Stimulated activated CD8-positive, alpha-beta memory T cell treated with anti-CD3 and anti-CD28 coated beads, Interleukin-15, amount 100 ng/mL, for 24 hours (primary cell): ENCODE results near the gene TP53BP2.
"Not testable (repeated sequence)": the region's sequence is repeated elsewhere in the genome, so short reads cannot be mapped to it uniquely, and the experiment has no call there.

Experiments
- DNase-seq: peaks from one replicate; pipeline ENCODE4 v3.0.0-alpha.2; 2020; ENCODE audit warnings: low read depth

TP53BP2 gene

DNA sequence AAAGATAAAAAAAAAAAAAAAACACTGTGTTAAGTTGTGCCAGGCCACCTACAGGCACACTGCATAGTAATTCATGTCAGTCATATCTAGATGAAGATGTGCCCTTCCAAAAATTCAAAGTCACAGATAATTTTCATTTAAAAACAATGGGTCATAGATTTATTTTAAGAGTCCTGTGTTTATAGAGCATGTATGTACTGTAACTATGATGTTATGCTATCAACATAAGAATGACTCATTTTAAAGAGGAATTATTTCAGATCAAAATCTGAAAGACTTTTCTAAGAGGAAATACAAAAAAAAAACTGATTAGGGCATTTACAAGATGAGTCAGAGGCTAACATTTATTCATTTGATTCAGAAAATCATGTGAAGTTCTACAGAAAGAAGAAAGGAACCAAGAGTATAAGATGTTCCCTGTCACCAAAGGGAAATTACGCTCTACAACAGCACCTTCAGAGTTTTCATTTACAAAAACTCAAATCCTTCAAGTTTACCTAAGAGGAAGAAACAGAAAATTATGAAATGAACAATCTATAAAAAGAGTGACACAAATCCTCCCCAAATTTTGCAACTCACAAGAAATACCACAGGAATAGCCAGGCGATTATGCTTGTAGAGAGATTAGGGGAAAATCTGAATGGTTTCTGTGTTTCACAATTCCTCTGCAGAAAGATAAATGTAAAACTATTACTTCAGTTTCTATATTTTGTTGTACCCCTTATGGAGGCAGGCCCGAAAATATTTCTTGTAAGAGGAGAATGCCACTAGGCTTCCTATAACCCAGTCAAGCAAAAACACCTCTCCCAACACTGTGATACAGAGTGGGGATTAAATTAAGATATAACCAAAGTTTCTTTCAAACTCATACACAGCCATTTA, 13.8 kb downstream of the TP53BP2 start:
- no peak for DNase-seq

DNA sequence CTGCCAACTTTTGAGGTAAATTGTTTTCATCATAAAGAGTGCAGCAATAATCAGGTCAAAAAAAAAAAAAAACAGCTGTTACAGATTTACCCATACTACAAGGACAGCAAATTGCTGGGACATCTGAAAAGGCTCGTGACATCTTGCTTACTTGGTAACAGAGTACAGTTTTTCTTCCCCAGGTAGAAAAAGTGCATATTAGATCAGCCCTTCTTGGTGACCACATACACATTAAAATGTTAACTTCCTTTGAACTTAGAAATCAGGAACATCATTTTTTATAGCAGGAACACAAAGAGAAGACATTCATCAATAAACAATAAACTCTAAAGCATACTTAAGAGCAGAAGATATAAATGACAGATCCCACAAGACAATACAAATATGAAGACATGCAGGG, 16.1 kb downstream of the TP53BP2 start:
- no peak for DNase-seq

DNA sequence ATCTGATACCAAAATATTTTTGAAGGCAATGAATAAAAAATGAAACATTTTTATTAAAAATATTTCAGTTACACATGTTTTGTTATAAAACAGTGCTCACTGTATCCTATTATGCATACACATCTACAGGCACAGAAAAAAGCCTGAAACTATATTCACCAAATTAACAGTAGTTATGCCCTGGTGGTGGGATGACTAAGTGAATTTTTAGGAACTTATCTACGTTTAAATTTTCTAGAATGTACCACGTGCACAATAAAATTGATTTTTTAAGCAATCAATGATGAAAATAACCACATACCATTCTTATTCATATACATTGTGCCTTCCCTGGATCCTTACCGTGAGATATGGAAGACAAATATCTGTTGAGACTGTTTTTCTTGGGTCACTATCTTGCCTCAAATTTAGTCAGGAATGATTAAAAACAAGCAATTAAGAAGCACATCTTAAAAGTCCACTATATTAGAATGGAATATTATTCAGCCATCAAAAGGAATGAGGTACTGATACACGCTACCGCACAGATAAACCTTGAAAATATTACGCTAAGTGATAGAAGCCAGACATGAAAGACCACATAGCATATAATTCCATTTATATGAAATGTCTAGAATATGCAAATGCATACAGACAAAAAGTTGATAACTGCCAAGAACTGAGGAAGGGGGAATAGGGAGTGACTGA, 17.4 kb downstream of the TP53BP2 start:
- no peak for DNase-seq

DNA sequence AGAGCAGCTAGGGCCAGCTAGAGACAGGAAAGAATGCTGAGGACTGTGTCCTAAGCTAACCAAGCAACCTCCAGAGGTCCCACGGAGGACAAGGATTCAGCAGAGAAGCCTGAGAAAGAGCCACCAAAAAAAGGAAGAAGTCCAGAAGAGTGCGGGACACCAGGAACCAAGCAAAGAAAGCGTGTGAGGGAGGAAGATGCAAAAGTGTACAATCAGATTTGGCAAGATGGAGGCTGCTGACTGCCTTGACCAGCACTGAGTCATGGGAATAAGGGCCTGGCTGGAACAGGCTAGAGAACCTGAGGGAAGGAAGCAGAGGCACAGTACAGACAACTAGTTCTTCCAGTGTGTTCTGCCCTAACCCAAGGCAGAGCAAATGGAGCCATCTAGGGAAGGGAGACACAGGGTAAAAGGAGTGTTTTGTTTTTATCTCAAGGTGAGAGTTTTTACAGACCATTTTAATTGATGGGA, 18.5 kb downstream of the TP53BP2 start:
- no peak for DNase-seq

DNA sequence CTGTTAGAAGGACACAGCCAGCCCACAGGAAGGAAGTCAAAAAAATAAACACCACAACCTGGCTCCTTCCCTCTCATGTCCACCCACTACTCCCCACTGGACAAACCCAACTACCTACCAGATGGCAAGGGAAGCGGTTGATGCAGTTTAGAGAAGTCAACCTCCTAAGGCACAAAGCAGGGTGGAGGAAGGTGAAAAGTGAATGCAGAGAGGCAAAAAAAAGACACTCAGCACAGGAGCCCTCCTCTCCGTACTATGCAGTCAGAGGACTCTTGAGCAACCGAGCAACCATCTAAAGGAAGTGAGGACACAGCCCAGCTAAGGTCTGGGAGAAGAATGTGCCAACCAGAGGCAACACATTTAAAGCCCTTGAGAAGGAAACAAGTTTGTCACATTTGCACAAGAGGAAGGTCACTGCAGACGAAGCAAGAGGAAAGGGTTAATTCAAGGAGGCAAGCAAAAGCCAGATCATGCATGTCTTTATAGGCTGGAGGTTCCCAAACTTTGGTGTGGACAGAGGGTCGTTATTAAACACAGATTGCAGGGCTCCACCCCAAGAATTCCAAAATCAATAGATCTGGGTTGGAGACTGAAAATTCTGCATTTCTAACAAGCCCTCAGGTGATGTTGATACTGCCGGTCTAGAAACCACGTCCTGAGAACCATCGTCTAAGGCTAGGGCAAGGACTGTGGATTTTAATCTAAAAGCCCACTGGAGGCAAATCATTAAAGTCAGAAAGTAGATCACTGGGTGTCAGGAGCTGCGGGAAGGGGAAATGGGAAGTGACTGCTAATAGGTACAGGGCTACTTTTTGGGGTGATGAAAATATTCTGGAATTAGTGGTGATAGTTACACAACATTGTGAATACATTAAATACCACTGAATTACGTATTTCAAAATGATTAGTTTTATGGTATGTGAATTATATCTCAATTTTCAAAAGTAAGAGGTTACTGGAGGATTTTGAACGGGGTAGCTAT, 19.7 kb downstream of the TP53BP2 start:
- no peak for DNase-seq

DNA sequence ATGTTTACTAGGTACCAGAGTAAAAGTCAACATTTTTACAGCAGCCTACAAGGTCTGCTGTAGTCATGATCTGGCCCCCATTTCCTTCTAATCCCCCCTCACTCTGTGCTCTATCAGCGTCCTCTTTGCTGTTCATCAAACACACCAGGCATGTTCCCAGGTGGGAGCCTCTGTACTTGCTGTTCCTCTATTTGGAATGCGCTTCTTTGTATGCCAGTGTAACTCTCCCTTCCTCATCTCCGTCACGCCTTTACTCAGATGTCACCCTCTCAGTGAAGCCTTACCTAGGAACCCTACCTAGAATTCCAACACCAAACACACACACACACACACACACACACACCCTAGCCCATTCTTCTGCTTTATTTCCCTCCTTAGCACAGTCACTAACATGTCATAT, 21.0 kb downstream of the TP53BP2 start:
- DNase-seq, result no peak

DNA sequence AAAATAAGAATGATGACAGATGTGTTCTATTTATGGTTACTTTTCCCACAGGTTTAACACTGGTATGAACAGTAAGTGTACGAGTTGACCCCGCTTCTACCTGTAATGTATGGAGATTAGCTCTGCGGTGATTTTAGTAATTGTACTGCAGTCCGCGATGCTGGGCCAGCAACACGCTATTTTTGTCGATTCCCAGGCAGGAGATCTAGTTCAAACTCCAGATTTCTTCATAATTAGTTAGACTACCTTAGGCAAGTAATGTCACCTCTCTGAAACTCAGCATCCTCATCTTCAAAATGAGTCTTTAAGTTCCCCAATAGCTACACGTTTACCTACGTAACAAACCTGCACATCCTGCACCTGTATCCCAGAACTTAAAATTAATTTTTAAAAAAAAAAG, 21.5 kb downstream of the TP53BP2 start:
- DNase-seq, result no peak

DNA sequence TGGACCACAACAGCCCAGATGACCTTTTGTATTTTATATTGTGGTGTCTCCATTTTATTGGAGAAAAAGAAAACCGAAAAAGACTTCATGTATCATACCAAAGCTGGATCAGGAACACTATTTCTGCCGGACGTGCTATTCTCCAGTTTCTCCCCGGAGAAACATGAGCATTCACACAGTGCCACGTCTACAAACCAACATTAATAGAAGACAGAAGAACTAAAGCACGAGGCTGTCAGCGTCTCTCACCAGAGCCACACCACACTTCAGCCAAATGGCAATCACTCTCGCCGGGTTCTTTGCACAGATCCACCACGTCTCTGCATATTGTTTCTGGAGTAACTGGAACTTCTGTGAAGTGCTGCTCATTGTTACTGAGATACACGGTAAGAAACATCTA, 24.8 kb downstream of the TP53BP2 start:
- no peak for DNase-seq

DNA sequence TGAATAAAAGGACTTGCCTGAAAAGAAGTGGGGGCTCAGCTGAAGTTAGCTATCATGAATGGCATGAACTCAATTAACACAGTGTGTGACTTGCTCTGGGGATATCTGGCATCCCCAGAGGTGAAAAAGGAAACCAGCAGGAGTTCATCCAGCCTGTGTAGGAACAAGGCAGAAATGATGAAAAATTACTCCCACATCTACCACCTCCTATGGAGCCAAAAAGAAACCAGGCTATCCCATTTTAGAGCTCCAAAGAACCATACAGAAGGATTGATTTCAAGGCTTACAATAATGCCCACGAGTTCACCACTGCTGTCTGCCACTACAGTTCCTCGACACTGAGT, 25.3 kb downstream of the TP53BP2 start:
- DNase-seq, result no peak

DNA sequence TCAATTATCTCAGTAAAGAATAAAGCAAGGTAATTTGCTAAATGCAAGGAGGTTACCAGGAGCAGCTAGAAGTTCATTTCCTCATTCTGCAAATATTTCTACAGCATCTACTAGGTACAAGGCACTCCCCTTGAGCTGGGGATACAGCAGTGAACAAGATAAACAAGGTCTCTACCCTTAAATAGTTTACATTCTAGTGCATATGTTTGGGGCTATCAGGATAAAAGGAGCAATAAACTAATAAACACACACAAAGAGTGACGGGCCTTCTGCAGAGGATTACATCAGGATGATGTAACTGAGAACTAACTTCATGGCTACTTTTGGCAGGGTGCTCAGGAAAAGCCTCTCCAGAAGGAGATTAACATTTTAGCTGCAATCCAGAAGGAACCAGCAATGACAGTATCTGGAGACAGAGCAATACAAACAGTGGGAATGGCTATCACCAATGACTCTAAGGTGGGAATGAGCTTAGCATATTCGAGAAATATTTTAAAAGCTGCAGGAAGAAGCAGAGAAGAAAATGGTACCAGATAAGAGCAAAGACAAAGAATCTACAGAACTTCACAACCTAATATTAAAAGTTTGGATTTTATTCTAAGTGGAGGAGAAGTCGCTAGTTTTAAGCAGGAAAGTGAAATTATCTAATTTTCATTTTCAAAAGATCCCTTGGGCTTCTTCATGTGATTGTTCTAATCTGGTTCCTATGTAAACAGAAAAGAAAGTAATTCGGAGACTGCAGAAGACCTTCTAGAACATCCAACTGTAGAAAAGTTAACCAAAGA, 25.8 kb downstream of the TP53BP2 start:
- no peak for DNase-seq

DNA sequence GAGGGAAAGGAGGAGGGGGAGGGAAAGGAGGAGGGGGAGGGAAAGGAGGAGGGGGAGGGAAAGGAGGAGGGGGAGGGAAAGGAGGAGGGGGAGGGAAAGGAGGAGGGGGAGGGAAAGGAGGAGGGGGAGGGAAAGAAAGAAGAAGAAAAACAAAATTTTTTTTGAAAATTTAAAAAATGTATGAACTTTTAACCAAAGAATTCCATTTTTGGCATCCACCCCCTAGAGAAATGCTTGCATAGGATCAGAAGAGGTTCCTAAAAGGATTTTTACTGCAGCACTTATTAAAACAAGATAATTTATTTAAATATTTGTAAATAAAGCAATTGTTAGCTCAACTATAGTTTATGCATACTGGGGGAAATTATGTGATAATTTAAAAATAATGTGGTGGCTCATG, 28.5 kb downstream of the TP53BP2 start:
- DNase-seq, result not testable (repeated sequence)

DNA sequence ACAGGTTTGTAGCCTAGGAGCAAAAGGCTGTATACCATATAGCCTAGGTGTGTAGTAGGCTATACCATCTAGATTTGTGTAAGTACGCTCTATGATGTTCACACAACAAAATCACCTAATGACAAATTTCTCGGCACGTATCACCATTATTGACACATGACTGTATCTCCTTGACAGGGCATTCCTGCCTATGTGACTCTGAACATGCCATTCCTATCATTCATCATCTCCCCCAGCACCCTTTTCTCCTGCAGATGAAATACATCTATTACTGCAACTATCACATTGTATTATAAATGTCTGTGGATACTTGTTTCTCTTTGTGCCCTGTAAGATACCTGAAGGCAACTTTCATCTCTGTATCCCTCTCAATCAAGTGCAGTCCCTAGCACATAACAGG, 29.9 kb downstream of the TP53BP2 start:
- no peak for DNase-seq

DNA sequence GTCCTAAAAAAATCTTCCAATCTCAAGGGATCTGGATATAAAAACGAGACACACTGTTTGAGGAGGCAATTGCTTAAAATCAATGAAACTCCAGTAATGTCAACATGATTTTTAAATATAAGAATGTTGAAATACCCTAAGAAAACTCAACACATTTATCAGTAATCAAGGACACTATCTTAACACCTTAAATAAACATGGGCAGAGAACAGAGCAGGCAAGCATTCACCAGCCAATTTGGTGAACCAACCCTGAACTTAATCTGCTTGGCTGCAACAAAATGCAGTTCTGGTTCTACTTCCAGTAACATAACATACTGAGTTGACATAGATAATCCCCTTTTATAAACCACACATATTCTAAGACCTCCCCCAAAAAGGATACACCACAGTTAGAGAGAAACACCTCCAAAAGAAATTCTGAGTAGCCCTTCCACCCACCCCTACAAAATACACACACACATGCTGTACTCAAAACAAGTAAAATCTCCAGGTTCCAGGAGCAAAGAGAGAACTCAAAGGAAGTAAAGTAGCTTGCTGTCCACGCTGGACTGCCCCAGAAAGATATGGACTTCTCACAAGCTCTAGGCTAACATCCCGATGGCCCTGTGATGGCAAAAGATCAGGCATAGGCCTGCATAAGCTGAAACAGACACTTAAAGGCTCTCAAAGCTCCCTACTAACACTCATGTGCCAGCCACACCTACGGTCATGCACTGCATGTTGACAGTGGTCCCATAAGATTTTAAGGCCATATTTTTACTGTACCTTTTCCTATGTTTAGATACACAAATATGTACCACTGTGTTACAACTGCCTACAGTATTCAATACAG, 30.5 kb downstream of the TP53BP2 start:
- DNase-seq, result no peak

DNA sequence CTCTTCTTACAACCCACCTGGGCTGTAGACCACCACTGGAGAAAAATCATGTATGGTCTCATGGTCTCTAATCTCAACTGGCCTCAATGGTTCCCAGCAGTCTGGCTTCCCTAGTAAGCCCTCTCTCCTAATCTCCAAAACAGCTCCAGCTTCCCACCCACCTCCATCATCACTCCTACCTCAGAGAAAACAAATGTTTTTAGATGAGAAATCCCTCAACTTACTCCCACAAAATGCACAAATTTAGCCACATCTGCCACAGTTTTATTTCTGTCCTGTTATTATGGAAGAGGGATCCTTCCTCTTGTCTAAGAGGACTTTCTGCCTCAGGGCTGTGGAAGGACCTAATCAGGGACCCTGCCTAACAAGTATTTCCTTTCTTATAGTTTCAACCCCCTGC, 32.1 kb downstream of the TP53BP2 start:
- no peak for DNase-seq

DNA sequence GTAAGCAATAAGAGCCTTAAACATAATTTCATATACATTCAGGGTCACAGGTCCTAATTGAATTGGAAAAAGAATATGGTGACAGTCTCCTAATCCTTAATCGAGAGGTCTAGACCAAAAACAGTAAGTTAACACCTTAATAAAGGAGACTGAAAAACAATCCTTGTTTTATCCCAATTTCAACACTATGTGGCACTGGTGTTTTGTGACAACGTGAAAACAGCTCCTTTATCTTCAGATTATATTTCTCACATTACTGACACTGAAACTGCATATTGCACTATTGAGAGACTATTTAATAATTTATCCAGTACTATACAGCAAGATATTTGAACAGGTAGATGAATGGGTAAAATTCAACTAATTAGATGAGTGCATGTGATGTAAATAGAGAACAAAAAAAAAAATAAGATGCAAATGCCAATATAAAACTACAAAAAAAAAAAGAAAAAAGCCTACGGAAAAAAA, 34.1 kb downstream of the TP53BP2 start:
- DNase-seq, result no peak

DNA sequence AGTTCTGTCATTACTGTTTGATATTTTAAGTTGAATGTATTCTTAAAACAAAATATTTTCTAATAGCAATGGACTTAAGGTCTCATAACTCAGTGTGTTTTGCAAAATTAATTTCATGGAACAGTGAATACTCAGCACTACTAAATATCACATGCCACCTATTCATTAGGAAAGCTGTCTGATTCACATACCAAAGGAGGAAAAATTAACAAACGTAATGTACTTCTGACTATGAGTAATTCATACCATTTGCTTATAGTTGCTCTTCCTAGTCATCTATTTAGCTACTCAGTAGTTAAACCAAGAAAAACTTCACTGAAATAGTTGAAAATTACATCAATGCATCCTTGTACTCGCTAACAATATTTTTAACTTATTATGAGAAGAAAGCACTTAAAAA, 35.2 kb downstream of the TP53BP2 start:
- no peak for DNase-seq

DNA sequence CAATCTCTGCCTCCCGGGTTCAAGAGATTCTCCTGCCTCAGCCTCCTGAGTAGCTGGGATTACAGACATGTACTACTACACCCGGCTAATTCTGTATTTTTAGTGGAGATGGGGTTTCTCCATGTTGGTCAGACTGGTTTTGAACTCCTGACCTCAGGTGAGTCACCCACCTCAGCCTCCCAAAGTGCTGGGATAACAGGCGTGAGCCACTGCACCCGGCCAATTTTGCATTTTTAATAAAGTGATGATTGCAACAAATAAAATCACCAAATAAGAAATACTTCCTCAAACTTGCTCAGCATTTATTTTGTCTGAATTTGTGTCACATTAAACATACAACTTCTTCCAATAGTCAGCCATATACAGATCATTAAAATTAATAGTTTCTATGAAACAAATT, 35.8 kb downstream of the TP53BP2 start:
- not testable (repeated sequence) for DNase-seq

DNA sequence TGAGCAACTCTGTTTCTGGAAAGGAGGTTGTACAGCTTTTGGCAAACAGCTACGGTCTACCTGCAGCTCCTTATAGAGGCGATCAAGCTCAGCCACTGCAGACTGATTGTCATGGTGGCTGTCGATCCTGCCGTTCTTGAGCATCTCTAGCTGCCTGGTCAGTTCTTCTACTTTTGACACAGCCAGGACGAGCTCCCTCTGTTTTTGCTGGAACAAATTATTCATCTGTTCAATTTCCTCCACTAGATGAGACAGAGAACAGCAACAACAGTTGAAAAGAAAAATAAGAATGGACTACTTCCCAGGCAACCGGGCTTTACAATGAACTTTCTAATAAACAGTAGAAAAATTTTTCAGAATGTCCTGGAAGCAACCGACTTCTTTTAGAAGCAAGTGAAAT, 42.5 kb downstream of the TP53BP2 start:
- DNase-seq, result no peak

DNA sequence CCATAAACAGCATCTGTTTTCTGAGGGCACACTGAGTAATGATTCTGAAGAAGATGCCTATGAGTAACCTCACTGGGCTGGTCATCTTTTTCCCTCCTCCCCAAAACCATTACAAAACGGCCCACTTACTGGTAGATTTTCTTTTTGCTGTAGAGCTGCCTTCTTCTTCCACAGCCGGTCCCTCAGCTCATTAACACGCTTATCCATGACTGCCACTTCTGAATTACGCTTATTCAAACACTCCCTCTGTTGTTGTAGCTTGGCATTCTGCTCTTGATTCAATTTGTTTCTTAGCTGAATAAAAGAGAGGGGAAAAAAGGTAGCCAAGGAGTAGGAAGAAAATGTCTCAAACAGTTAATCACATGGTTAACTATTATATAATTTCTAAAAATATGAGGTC, 43.1 kb downstream of the TP53BP2 start:
- DNase-seq, result no peak

DNA sequence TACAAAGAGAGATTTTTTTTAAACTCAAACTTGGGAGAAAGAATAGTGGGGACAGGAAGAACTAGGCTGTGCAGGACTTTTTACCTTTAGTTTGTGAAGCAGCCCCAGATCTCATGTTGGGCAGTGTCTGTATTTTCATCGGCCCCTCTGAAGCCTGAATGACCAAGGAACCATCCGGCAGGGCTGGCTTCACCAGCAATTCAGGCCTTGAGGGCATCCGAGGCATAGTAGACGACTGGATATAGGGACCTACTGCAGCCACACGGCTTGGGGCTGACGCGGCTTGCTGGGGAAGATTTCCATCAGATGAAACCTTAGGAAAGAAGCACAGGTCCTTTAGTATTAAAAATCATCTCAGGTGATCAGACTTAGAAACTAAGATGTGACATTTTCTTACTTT, 43.7 kb downstream of the TP53BP2 start:
- no peak for DNase-seq

DNA sequence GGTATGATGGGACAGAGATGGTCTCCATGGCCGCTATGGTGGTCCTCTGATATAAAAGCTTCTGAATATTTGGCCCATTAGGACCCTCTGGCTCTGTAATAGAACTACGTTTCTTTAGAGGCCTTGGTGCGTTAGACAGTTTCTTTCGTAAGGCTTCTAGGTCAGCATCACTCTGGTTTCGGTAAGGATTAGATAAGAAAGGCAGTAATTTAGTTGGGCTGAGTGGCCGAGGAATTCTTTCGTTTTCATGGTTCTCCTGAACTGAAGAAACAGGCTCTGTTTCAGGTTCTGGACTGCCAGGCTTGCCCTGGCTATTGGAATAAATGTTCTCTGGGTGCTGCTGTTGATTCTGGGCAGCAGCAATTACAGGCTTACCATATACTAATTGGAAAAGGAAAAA, 49.5 kb downstream of the TP53BP2 start:
- DNase-seq, result no peak
